Measurements from ENCODE around the gene PRKD1. TPM values are rescaled to one million over a fixed set of nuclear protein-coding genes. Genes with fewer than 3 reads are reported as not detected.
"Not testable (repeated sequence)": the region's sequence is repeated elsewhere in the genome, so short reads cannot be mapped to it uniquely, and the experiment has no call there.

PRKD1 gene
- total RNA-seq, 1 experiment from 2014 or later: 8.3 TPM

GRCh38 chr14:29689597-29689996, 238.1 kb downstream of the PRKD1 start:
- DNase-seq, H3K9me3 ChIP-seq, H3K36me3 ChIP-seq, H3K27me3 ChIP-seq, H3K4me3 ChIP-seq: not testable (repeated sequence)

- no peak overlapping the region for H3K4me3 ChIP-seq
- H3K27me3 ChIP-seq: no peaks in the 10 kb centered on the region
- H3K9me3 ChIP-seq: no peaks in the 10 kb centered on the region
- no peak for DNase-seq
- no peaks in the 10 kb centered on the region for H3K36me3 ChIP-seq
Observed at GRCh38 chr14:29687866-29688265, 239.8 kb downstream of the PRKD1 start.

GRCh38 chr14:29687071-29687765, 240.4 kb downstream of the PRKD1 start:
- Histone ChIP-seq H3K27me3 (no peaks in the 10 kb centered on the region), H3K36me3 (no peaks in the 10 kb centered on the region), H3K9me3 (no peaks in the 10 kb centered on the region), H3K4me3 (no peak overlapping the region)
- no peak for DNase-seq

- no peak for DNase-seq
- Histone ChIP-seq H3K27me3 (no peaks in the 10 kb centered on the region), H3K4me3 (no peak overlapping the region), H3K9me3 (no peaks in the 10 kb centered on the region), H3K36me3 (no peaks in the 10 kb centered on the region)
Observed at GRCh38 chr14:29684926-29685325, 242.7 kb downstream of the PRKD1 start.

GRCh38 chr14:29682789-29683188, 244.9 kb downstream of the PRKD1 start:
- H3K9me3 ChIP-seq: no peaks in the 10 kb centered on the region
- no peaks in the 10 kb centered on the region for H3K36me3 ChIP-seq
- DNase-seq: peak; percentile 5
- H3K4me3 ChIP-seq: no peak overlapping the region
- no peaks in the 10 kb centered on the region for H3K27me3 ChIP-seq

- H3K9me3 ChIP-seq: no peaks in the 10 kb centered on the region
- H3K27me3 ChIP-seq: no peaks in the 10 kb centered on the region
- DNase-seq: no peak
- no peak overlapping the region for H3K4me3 ChIP-seq
- H3K36me3 ChIP-seq: no peaks in the 10 kb centered on the region
Observed at GRCh38 chr14:29681316-29681715, 246.3 kb downstream of the PRKD1 start.

- Histone ChIP-seq H3K9me3 (no peaks in the 10 kb centered on the region), H3K4me3 (no peak overlapping the region), H3K27me3 (no peaks in the 10 kb centered on the region), H3K36me3 (no peaks in the 10 kb centered on the region)
- DNase-seq: no peak
Observed at GRCh38 chr14:29674566-29675285, 252.9 kb downstream of the PRKD1 start.

GRCh38 chr14:29672831-29673230, 254.8 kb downstream of the PRKD1 start:
- DNase-seq: no peak
- no peaks in the 10 kb centered on the region for H3K27me3 ChIP-seq
- no peaks in the 10 kb centered on the region for H3K36me3 ChIP-seq
- no peaks in the 10 kb centered on the region for H3K9me3 ChIP-seq
- H3K4me3 ChIP-seq: no peak overlapping the region

GRCh38 chr14:29671034-29671433, 256.6 kb downstream of the PRKD1 start:
- Histone ChIP-seq H3K4me3 (no peak overlapping the region), H3K9me3 (no peaks in the 10 kb centered on the region), H3K36me3 (no peaks in the 10 kb centered on the region), H3K27me3 (no peaks in the 10 kb centered on the region)
- no peak for DNase-seq

GRCh38 chr14:29668201-29668600, 259.4 kb downstream of the PRKD1 start:
- H3K9me3 ChIP-seq: no peaks in the 10 kb centered on the region
- DNase-seq: no peak
- no peak overlapping the region for H3K4me3 ChIP-seq
- H3K27me3 ChIP-seq: no peaks in the 10 kb centered on the region
- no peaks in the 10 kb centered on the region; the same call in 1 of the 2 replicates for H3K36me3 ChIP-seq

- no peak for DNase-seq
Observed at GRCh38 chr14:29664515-29664914, 263.1 kb downstream of the PRKD1 start.

GRCh38 chr14:29663281-29663801, 264.3 kb downstream of the PRKD1 start:
- no peak for DNase-seq
- Histone ChIP-seq H3K9me3 (no peaks in the 10 kb centered on the region), H3K27me3 (no peaks in the 10 kb centered on the region), H3K4me3 (no peak overlapping the region), H3K36me3 (no peaks in the 10 kb centered on the region; the same call in 1 of the 2 replicates)

More at GRCh38 chr14:29664515-29664914, 263.1 kb downstream of the PRKD1 start:
- Histone ChIP-seq H3K27me3 (no peaks in the 10 kb centered on the region), H3K4me3 (no peak overlapping the region), H3K9me3 (no peaks in the 10 kb centered on the region), H3K36me3 (no peaks in the 10 kb centered on the region; the same call in 1 of the 2 replicates)

GRCh38 chr14:29654901-29655550, 272.6 kb downstream of the PRKD1 start:
- Histone ChIP-seq H3K27me3 (no peaks in the 10 kb centered on the region), H3K36me3 (no peaks in the 10 kb centered on the region), H3K9me3 (no peaks in the 10 kb centered on the region), H3K4me3 (no peak overlapping the region)
- no peak for DNase-seq

- H3K27me3 ChIP-seq: no peaks in the 10 kb centered on the region
- DNase-seq: no peak
- no peaks in the 10 kb centered on the region for H3K36me3 ChIP-seq
- no peaks in the 10 kb centered on the region for H3K9me3 ChIP-seq
- no peak overlapping the region for H3K4me3 ChIP-seq
Observed at GRCh38 chr14:29653303-29653702, 274.3 kb downstream of the PRKD1 start.

- Histone ChIP-seq H3K4me3 (no peak overlapping the region), H3K36me3 (no peaks in the 10 kb centered on the region), H3K27me3 (no peaks in the 10 kb centered on the region), H3K9me3 (no peaks in the 10 kb centered on the region; the same call in 1 of the 2 replicates)
- DNase-seq: no peak
Observed at GRCh38 chr14:29652571-29652970, 275.1 kb downstream of the PRKD1 start.

GRCh38 chr14:29650554-29651269, 276.9 kb downstream of the PRKD1 start:
- H3K36me3 ChIP-seq: no peaks in the 10 kb centered on the region
- no peak for DNase-seq

GRCh38 chr14:29649170-29649569, 278.5 kb downstream of the PRKD1 start:
- H3K27me3 ChIP-seq: no peaks in the 10 kb centered on the region
- DNase-seq: no peak
- H3K36me3 ChIP-seq: no peaks in the 10 kb centered on the region
- H3K4me3 ChIP-seq: no peak overlapping the region
- H3K9me3 ChIP-seq: peaks cover 5% of the 10 kb centered on the region; the same call in 1 of the 2 replicates

More at GRCh38 chr14:29650554-29651269, 276.9 kb downstream of the PRKD1 start:
- H3K9me3 ChIP-seq: peaks cover 5% of the 10 kb centered on the region; the same call in 1 of the 2 replicates
- no peak overlapping the region for H3K4me3 ChIP-seq
- H3K27me3 ChIP-seq: no peaks in the 10 kb centered on the region

All from MG63 (cell line).